ENCODE measurements around the gene MTHFD1L. TPM values are rescaled to one million over a fixed set of nuclear protein-coding genes. Genes with fewer than 3 reads are reported as not detected.

Gene MTHFD1L
- total and polyA plus RNA-seq, 9 of the 15 experiments (the other 6 are each of a cell fraction or from before 2014, with no cell fraction given): 20.9 to 128 (median 61.0) TPM

DNA sequence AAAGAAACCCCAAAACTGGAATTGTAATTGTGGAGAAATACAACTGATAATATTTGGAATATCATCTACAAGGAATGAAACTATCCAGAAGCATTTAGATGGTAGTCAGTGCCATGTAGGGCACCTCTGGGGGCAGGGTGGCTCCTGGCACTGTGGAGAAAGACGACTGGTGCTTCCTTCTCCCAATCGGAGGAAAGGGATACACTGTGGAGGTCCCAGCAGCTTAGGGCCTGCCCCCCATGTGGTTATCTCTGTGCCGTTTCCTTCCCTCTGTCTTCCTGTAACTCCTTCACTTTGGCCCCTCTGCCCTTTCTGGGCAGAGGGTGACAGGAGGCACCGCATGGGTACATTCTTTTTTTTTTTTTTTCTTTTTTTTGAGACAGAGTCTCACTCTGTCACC is 178.4 kb downstream of the MTHFD1L start:
- BruUV-seq (replicated peaks): no TSS peak
- H3K9ac ChIP-seq (ENCODE audit: insufficient read depth in 1 of 2, low read depth in 2 of 2, low read length in 2 of 2): no peak overlapping the region
- H3K27me3 ChIP-seq (ENCODE audit: control insufficient read depth in 2 of 2, insufficient read depth in 2 of 2, low read length in 2 of 2): no peaks in the 10 kb centered on the region
- no peaks in the 10 kb centered on the region for H4K20me1 ChIP-seq (replicated peaks; ENCODE audit: control insufficient read depth, insufficient read depth, low read length)
- 68% methylated on average over 2 of the region's 4 CpGs for WGBS (ENCODE audit: insufficient coverage, low coverage, missing lambda C conversion rate)
- ChIA-PET CTCF (ENCODE audit: low intra/inter-chr PET ratio) (no interaction called here), POLR2A (no interaction called here)
- FAIRE-seq (no peak), DNase-seq (ENCODE audit: extremely low read depth in 1 of 4, low spot score in 3 of 4) (no peak), ATAC-seq (no peak)
- in situ Hi-C loops (cut with MboI) (no loop called here), intact Hi-C loops (cut with micrococcal nuclease) (loop anchor here (5.0 kb wide), 1 partner anchor 43 kb away; no protein-coding TSS in a partner anchor)
- TF ChIP-seq ESRRA (IDR thresholded peaks at IDR 0.05; ENCODE audit: borderline replicate concordance, low read depth) (no peak), PTRF (tag; IDR thresholded peaks at IDR 0.05) (no peak), RBM17 (IDR thresholded peaks at IDR 0.05; ENCODE audit: borderline replicate concordance, low read depth, low read length) (no peak), STAT6 (CRISPR knock-in tag; IDR thresholded peaks at IDR 0.05) (no peak), ZNF282 (CRISPR knock-in tag; IDR thresholded peaks at IDR 0.05) (no peak), ZFX (CRISPR knock-in tag; IDR thresholded peaks at IDR 0.05) (no peak), GTF2A2 (tag; IDR thresholded peaks at IDR 0.05) (no peak)
- no peaks in the 10 kb centered on the region for H3K9me3 ChIP-seq (replicated peaks; ENCODE audit: control insufficient read depth, insufficient read depth, low read depth, low read length)
- peaks cover 12 to 26% of the 10 kb centered on the region in 2 experiments; a peak in 4 of 5 replicates for H3K4me1 ChIP-seq (replicated peaks in 1 of 2; ENCODE audit: control insufficient read depth in 2 of 2, insufficient read depth in 2 of 2, low read length in 2 of 2)
- peaks cover 41% of the 10 kb centered on the region for H3K36me3 ChIP-seq (ENCODE audit: control insufficient read depth, insufficient read depth, low read length)
- H3K9me1 ChIP-seq (ENCODE audit: control insufficient read depth, insufficient read depth, low read length): no peaks in the 10 kb centered on the region
- H3K4me3 ChIP-seq: no peak overlapping the region
- H3K4me2 ChIP-seq (ENCODE audit: insufficient read depth, low read length): no peak overlapping the region
- no peaks in the 10 kb centered on the region for H3K79me2 ChIP-seq (ENCODE audit: control insufficient read depth, insufficient read depth, low read length)
- no peak overlapping the region for H2AFZ ChIP-seq (ENCODE audit: low read depth, low read length)
- no peak overlapping the region for H3K27ac ChIP-seq (ENCODE audit: extremely low read depth, low read depth, low read length)

Data from K562 (cell line).